ENCODE data around the gene MTMR12.

- TF ChIP-seq POLR2A (IDR thresholded peaks at IDR 0.05): no peak
- TF ChIP-seq CTCF (IDR thresholded peaks at IDR 0.05): no peak
Observed at GRCh38 chr5:32272746-32273145, 40.0 kb downstream of the MTMR12 start.
